ENCODE data around the gene EFCAB5.

DNA sequence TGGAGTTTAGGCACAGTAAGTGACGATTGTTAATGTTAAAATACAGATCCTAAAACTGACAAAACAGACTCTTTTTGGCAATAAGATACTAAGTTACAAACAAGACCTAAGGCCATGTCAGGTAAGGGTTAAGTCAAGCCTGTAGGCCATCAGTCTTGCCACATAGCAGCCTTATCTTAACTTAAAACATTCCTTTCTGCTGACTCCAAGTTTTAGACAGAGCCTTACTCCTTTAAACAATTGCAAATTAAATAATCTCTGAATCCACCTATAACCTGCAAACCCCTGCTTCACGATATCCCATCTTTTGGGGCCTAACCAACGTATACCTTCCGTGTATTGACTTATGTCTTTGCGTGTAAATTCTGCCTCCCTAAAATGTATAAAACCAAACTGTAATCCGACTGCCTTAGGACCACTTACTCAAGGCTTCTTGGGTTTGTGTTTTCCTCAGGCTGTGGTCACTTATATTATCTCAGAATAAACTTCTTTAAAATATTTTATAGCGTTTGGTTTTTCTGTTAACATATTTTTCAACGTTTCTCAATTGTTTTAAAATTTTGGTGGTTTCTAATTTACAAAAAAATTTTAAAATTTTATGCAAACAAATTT is 64.4 kb downstream of the EFCAB5 start:
- TF ChIP-seq, protein P1, sequence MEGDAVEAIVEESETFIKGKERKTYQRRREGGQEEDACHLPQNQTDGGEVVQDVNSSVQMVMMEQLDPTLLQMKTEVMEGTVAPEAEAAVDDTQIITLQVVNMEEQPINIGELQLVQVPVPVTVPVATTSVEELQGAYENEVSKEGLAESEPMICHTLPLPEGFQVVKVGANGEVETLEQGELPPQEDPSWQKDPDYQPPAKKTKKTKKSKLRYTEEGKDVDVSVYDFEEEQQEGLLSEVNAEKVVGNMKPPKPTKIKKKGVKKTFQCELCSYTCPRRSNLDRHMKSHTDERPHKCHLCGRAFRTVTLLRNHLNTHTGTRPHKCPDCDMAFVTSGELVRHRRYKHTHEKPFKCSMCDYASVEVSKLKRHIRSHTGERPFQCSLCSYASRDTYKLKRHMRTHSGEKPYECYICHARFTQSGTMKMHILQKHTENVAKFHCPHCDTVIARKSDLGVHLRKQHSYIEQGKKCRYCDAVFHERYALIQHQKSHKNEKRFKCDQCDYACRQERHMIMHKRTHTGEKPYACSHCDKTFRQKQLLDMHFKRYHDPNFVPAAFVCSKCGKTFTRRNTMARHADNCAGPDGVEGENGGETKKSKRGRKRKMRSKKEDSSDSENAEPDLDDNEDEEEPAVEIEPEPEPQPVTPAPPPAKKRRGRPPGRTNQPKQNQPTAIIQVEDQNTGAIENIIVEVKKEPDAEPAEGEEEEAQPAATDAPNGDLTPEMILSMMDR (IDR thresholded peaks at IDR 0.05; ENCODE audit: low read depth, low read length): no peak
- no peak for TF ChIP-seq POLR2A (IDR thresholded peaks at IDR 0.05; ENCODE audit: extremely low read depth, insufficient read length)
- TF ChIP-seq, protein P2, sequence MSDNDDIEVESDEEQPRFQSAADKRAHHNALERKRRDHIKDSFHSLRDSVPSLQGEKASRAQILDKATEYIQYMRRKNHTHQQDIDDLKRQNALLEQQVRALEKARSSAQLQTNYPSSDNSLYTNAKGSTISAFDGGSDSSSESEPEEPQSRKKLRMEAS (IDR thresholded peaks at IDR 0.05; ENCODE audit: low read depth, low read length): no peak

Measured in NB4 (cell line).